Stimulated activated CD8-positive, alpha-beta memory T cell treated with anti-CD3 and anti-CD28 coated beads, Interleukin-4, amount 100 ng/mL, for 4 hours (primary cell): ENCODE results near the gene SAFB2.
A peak's percentile ranks its signal among the peaks of the same experiment; 100 is the strongest.

Experiments
- DNase-seq, 2 donors: peaks; one replicate each; pipeline ENCODE4 v3.0.0-alpha.2; 2020; ENCODE audit warnings: low read depth in 2 of 2, low spot score in 1 of 2

The SAFB2 gene

GRCh38 chr19:5622465-5623396 lies at the start of gene SAFB2, which contains the start of gene SAFB:
SAFB2 (minus strand) TSS chr19:5622776; CDS start chr19:5622715, 61 bp downstream.
SAFB (plus strand) TSS chr19:5623083; CDS start chr19:5623206, 123 bp downstream.
- DNase-seq, result peak; percentile 97 to 99

DNA sequence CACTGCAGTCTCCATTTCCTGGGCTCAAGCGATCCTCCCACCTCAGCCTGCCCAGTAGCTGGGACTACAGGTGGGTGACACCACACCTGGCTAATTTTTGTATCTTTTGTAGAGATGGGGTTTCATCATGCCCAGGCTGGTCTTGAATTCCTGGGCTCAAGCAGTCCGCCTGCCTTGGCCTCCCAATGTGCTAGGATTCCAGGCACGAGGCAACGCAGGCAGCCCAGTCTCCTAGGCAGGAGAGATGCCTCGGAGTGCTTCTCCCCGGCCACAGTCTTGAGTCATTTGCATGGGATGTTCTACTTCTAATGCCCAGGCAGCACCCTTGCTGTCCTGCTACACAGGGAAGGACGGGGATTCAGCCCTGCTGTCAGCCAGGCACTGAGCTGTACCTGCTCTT lies 49.0 kb upstream of the SAFB2 start:
- DNase-seq, result no peak

DNA sequence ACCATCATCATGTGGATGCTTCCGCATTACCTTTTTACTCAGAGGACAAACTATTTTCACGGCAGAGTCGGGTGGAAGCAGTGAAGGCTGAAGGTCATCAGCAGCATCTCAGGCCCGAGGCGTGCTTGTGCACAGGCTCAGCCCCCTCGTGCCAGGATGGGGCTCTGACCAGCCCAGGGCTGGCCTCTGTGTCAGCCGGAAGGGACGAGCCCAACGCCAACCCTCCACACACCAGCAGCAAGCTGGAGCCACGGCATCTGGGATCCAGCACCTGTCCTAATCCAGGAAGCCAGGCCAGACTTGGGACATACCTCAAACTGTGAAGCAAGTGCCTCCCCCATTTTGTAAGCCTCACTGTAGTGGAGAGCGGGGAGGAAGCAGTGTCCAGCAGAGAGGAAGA lies 46.6 kb upstream of the SAFB2 start:
- DNase-seq, result no peak

DNA sequence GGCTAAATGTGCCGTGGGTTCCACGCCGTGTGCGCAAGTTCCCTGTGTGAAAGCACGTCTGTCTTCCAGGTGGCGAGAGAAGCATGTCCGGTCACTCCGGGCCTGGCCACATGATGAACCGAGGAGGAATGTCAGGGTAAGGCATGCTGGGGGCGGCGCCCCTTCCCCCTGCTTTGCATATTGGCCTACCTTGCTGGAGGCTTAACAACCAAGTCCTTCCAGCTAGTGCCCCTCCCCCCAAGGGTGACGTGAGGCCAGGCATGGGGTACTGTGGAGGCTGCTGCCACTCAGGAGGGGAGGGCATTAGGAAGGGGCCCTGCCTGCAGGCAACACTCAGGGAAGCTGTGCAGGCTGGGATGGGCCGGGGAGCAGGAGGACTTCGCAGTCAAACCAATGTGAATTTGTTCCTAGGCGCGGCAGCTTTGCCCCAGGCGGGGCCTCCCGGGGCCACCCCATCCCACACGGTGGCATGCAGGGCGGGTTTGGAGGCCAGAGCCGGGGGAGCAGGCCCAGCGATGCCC lies 45.2 kb upstream of the SAFB2 start:
- DNase-seq, result no peak

DNA sequence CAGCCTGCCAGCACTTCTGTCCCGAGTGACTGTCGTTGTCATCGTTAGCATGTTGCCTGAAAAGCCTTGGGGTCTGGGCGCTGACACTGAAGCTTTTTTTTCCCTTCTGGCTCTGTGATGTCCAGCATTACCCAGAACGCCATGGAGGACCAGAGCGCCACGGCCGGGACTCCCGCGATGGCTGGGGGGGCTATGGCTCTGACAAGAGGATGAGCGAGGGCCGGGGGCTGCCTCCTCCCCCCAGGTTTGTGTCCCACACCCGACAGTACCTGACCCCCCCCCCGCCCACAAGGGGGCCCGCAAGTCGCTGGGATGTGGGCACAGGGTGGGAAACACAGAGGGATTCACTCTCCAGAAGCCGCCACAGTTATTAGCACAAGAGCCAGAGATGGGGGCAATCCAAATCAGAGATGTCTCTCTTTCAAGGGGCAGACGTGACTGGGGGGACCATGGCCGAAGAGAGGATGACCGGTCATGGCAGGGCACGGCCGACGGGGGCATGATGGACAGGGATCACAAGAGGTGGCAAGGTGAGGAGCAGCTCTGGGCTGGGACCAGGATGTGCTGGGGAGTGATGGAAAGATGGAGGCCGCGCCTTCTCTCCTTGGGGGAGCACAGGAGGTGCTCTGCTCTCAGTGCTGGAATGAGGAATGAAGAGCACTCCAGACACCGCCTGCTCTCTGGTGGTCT lies 44.5 kb upstream of the SAFB2 start:
- no peak for DNase-seq

DNA sequence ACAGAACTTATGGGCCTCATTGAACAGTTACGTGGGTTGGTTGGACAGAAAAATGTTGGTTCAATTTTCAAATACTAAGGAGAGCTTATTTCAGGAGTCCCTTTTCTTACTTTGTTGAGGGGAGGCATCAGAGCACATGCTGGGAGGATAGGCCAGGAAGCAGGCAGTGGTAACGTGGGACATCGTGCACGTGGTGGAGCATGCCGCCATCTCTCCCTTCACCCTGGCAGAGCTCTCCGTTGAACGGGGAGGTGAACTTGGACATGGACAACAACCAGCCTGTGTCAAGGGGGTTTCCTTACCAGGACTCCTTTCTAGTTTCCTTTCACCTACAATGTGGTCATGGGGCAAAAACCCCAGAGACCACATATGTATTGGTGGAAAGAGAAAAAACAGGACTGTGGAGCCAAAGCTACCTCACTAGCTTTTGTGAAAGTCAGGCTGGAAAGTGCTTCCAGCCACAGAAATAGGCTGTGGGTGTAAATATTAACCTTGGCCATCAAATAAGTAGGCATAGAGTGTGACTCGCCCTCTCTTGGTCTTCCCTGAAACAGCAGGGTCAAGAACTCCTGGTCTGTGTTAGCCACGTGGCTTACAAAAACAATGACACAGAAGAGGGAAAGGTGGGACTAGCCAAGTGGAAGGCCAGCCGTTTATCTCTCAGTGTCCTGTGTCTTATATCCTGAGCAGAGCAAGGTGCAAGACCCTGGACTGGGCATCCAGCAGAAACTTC lies 43.4 kb upstream of the SAFB2 start:
- no peak for DNase-seq

DNA sequence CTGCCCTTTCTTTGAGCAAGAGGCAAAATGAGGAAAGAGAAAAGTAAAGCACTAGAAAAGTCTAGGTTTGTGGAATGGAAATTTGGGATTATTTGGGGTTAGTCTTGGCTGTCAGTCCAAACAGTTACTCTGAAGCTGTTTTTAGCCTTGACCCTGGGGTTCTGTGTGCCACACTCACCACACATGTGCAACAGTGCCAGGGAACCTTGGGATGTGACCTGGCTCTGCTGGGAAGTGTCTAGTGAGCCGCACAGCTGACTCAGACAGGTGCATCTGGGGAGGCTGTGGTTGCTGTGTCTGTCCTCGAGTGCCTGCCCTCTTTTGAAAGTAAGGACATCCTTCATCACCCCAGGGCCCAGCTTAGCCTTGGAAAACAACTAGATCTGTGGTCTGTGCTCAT lies 41.9 kb upstream of the SAFB2 start:
- DNase-seq, result no peak

- DNase-seq, result no peak
Observed at GRCh38 chr19:5663904-5664303, 41.3 kb upstream of the SAFB2 start.

- DNase-seq, result no peak
Observed at GRCh38 chr19:5661483-5661882, 38.9 kb upstream of the SAFB2 start.

GRCh38 chr19:5655412-5655811 lies 32.8 kb upstream of the SAFB2 start:
- DNase-seq, result no peak

DNA sequence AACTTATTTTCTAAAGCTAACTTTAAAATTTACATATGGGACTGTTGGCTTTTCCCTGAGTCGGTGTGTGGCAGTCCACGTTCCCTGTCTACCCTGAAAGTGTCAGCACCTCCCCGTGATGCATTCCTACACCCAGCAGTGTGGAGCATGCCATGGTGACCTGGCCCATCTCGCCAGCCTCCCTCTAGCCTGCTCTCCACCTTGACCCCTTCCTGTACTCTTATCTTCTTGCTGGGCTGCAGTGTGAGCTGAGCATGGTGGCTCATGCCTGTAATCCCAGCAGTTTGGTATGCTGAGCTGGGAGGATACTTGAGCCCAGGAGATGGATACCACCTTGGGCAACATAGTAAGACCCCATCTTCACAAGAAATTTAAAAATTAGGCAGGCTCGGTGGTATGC lies 32.4 kb upstream of the SAFB2 start:
- DNase-seq, result no peak

DNA sequence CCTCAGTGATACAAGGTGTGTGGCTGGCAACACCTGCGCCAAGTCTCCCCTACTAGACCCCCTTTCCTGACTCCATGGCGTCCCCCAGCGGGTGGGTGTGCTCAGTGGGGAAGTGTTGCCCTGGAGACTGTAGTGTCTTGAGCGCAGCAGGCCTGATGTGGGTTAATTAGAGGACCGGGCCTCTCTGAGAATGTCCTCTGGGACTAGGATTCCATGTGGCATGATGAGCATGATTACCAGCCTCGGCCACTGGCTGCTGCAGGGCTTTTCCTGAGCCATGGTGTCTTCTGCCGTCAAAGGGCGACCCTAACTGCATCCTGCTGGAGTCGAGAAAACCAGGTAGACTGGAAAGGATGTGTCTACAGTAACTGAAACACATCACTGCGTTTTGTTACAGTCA lies 29.7 kb upstream of the SAFB2 start:
- DNase-seq, result no peak

- DNase-seq, result no peak
Observed at GRCh38 chr19:5651361-5651760, 28.8 kb upstream of the SAFB2 start.

- no peak for DNase-seq
Observed at GRCh38 chr19:5648464-5648863, 25.9 kb upstream of the SAFB2 start.

DNA sequence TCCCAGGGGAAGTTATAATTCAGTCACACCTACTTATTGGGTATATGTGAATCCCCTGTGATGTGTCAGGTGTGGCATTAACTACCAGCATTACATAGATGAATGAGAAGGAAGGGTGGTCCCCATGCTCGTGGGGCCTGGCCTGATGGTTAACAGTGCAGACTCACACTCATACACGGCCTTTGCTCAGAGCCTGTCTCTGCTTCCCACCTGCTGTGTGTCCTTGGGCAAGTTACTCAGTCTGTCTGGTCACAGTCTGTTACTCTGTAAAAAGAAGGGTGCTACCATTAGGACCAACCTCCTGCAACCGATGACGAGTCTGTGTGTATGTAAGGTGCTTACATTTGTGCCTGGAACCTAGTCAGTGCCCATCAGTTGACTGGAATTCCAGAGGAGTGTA lies 24.1 kb upstream of the SAFB2 start:
- no peak for DNase-seq

GRCh38 chr19:5645409-5645808 lies 22.8 kb upstream of the SAFB2 start:
- DNase-seq, result no peak

- DNase-seq, result no peak
Observed at GRCh38 chr19:5644037-5644436, 21.5 kb upstream of the SAFB2 start.

- DNase-seq, result no peak
Observed at GRCh38 chr19:5643060-5643459, 20.5 kb upstream of the SAFB2 start.

- no peak for DNase-seq
Observed at GRCh38 chr19:5642204-5642603, 19.6 kb upstream of the SAFB2 start.

DNA sequence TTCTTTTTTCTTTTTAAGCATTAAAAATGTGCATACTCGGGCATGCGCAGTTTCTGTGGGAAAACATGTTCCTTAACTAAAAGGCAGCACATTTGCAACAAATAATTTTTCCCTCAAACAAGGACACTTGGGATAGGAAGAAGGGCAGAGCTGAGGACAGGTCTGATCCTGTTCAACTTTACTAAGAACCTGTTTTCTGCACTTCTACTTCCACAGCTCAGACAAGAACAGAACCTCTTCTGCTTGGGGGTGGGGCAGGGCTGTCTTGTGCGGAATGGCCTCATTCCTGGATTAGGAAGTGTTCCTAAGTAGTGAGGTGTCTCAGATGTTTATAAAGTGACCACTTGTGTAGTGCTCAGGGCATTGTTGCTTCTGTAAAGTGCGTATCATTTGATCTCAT lies 18.6 kb upstream of the SAFB2 start:
- DNase-seq, result no peak

DNA sequence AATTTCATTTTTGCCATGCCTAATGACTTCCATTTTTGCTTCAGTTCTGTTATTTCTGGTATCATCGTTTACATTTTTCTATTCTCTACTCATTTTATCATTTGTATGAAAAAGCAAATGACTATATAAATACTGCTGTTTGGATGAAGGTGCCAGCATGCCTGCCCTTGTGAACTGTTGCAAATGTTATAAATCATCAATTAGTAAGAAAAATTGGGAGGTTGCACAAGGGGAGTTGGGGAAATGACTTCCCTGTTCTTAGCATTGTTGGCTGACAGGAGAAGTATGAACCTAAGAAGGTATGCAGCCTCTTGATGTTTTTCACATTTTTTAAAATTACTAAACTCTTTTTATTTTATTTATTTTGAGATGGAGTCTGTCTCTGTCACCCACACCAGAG lies 15.4 kb upstream of the SAFB2 start:
- DNase-seq, result no peak
